HG03439 (cell line): Measurements from ENCODE around the gene PDE4D.

Experiments used
- ATAC-seq: cut with Tn5 transposase; IDR thresholded peaks from one replicate; pipeline ENCODE4 v1.9.1; 2021; ENCODE audit warnings: mild to moderate bottlenecking, moderate library complexity; ENCODE audit not compliant: unreplicated experiment

PDE4D gene

GRCh38 chr5:59245198-59245597 lies 648.3 kb downstream of the PDE4D start:
- no peak for ATAC-seq

DNA sequence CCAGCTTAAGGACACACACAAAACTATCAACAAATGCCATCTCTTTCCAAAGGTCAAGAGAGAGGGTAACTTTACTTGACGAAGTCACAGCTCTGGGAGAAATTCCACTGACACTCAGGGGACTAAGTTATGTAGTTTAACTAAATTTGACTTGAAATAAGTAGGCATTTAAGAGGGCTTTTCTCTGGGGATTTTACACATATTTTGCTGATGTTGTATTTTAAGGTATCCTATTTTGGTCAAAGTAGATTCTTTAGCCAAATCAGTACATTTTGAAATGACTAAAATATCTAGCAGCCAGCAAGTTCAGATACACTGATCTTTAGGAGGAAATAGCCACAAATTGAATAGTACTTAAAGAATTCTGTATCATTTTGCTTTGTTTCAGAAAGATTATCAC lies 652.0 kb downstream of the PDE4D start:
- no peak for ATAC-seq

DNA sequence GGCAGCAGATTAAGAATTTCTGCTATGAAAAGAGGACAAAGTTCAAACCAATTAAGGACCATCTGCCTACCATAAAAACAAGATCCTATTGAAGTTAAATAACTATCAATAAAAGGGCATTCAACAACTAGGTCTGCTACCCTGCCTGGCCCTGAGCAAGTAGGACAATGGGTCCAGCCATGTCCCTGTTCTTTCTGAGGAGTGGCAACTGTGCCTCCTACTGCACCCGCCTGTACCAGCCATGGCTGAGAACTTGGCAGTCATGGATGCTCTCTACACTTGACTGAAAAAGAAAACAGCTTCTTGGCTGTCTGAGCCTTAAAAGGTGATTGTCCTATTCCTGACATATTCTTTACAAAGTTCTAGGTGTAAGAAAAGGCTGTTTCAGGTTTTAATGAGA lies 652.4 kb downstream of the PDE4D start:
- no peak for ATAC-seq

DNA sequence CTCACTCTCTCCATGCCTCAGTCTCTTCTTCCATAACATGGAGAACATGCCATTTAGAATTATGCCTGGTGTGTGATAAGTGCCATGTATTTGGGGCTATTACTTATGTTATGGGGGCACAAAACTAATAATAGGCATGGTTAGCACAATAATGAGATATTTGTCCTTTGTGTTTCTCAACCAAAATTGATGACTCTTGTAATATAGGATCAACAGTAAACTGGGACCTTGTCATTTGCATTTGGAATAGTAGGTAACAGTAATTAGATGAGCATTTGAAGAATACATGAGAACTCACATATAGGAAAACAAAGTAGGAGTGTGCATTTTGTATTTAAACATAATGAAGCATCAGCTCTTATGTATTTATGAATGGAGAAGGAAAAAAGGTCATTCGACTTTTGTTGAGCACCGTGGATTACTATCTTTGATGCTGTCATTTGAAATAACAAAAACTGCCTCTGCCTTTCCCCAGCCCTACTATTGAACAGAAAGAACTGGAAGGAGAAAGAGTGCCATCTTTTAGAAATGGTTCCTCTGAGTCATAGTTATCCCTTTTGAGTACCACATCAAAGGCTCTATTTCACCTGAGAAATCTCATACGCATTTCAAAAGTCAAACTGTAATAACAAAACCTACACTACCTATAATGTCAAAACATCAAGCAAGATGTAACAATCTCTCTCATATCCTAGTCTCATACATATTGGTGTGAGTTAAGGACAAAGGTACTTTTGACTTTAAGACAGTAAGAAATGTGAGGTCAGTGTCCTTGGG lies 655.2 kb downstream of the PDE4D start:
- ATAC-seq = peak; percentile 91

GRCh38 chr5:59236986-59237385 lies 656.5 kb downstream of the PDE4D start:
- no peak for ATAC-seq

DNA sequence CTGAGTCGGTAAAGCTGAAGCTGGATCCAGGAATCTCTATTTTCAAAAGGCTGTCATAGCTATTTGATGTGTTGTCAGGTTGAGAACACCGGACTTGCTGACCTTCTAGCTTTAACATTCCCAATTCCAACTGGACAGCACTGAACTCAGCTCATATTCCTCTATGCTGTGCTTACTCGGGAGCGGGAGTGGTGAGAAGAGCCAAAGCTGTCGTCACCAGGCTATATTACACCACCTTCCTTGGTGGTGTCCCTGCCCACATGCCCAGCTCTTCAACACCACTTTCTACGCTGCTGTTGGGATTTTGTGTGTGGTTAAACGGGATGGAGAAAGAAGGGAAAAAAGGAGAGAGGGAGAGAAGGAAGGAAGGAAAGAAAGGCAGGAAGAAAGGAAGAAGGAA lies 657.1 kb downstream of the PDE4D start:
- ATAC-seq = no peak

GRCh38 chr5:59234236-59234635 lies 659.3 kb downstream of the PDE4D start:
- ATAC-seq = no peak

GRCh38 chr5:59231221-59231931 lies 662.1 kb downstream of the PDE4D start:
- no peak for ATAC-seq

- no peak for ATAC-seq
Measured at GRCh38 chr5:59222687-59223511, 670.6 kb downstream of the PDE4D start.

DNA sequence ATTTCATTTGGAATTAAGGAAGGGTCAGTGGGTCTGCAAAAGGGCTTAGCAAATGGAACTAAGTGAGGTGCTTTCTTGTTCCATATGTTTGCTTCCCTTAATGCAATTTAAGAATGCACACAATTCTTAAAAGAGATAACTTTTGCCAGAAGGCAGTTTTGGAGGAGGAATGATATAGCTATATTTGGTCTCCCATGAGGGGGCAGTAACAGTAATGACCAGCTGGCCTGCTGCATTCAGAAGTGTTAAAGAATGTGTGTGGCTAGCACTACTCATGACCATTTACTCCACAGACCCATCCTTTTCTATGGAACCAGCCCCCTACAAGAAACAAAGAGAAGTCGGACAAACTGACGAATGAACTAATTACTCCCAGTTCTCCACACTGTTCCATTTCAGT lies 671.8 kb downstream of the PDE4D start:
- ATAC-seq = no peak

GRCh38 chr5:59218424-59219045 lies 675.0 kb downstream of the PDE4D start:
- no peak for ATAC-seq

- ATAC-seq = no peak
Measured at GRCh38 chr5:59216841-59217240, 676.7 kb downstream of the PDE4D start.

- ATAC-seq = no peak
Measured at GRCh38 chr5:59212596-59212995, 680.9 kb downstream of the PDE4D start.

- ATAC-seq = no peak
Measured at GRCh38 chr5:59209758-59210359, 683.7 kb downstream of the PDE4D start.

DNA sequence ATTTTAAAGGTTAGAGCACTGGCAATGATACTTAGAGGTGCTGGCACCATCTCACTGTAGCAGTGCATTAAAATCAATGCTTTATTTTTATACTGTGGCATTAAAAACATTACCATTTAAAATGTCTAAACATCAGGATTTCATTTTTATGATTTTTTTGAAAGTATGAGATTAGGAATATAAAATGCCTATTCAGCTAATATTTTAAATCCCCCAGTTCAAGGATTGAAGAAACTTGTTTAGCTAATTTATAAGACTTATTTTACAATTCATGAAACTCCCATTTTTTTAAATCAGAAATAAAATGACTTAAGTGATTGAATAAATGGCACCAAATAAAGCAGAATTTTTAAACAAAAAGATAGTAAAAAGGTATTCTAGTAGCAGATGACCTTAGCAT lies 685.1 kb downstream of the PDE4D start:
- ATAC-seq = no peak

DNA sequence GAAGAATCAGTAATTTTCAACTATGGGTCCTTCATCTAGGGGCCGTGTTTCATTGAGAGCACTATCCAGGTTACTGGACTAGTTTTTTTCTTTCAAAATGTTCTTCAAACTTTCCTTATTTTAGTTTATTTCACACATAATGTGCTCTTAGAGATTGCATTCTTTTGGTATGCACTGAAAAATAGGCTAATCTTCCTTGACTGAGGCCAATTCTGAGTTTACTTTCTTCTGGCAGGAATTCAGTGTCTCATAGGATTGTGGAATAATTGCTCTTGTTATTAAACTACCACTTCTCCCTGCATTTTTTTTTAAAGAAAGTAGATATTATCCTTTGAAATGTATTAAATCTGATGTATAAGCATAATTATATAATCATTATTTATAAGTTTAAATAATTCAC lies 686.1 kb downstream of the PDE4D start:
- no peak for ATAC-seq

GRCh38 chr5:59206132-59206581 lies 687.4 kb downstream of the PDE4D start:
- ATAC-seq = no peak

- ATAC-seq = no peak
Measured at GRCh38 chr5:59204114-59204897, 689.2 kb downstream of the PDE4D start.

GRCh38 chr5:59199868-59200267 lies 693.7 kb downstream of the PDE4D start:
- no peak for ATAC-seq

- ATAC-seq = no peak
Measured at GRCh38 chr5:59198832-59199231, 694.7 kb downstream of the PDE4D start.
